HG03103 (cell line): ENCODE data around the gene NPIPB8.
"Not testable (repeated sequence)": the region's sequence is repeated elsewhere in the genome, so short reads cannot be mapped to it uniquely, and the experiment has no call there.

Source experiments
- ATAC-seq: cut with Tn5 transposase; IDR thresholded peaks from one replicate; pipeline ENCODE4 v1.9.1; 2021; ENCODE audit warnings: low read depth; ENCODE audit not compliant: unreplicated experiment

Gene NPIPB8

GRCh38 chr16:28606291-28607115 lies 31.4 kb upstream of the NPIPB8 start:
- no peak for ATAC-seq

- ATAC-seq: no peak
Observed at GRCh38 chr16:28607116-28607623, 30.7 kb upstream of the NPIPB8 start.

- not testable (repeated sequence) for ATAC-seq
Observed at GRCh38 chr16:28607681-28608495, 30.0 kb upstream of the NPIPB8 start.

- not testable (repeated sequence) for ATAC-seq
Observed at GRCh38 chr16:28608496-28608808, 29.4 kb upstream of the NPIPB8 start.

GRCh38 chr16:28608867-28609596 lies 28.8 kb upstream of the NPIPB8 start:
- ATAC-seq: not testable (repeated sequence)

- ATAC-seq: no peak
Observed at GRCh38 chr16:28609631-28610594, 28.0 kb upstream of the NPIPB8 start, which contains the start of gene SULT1A1. SULT1A1 (minus strand) TSS chr16:28610044; CDS start chr16:28608855, 1,189 bp downstream.

GRCh38 chr16:28610595-28611191 lies 27.2 kb upstream of the NPIPB8 start:
- no peak for ATAC-seq

- not testable (repeated sequence) for ATAC-seq
Observed at GRCh38 chr16:28612359-28613280, 25.2 kb upstream of the NPIPB8 start.

GRCh38 chr16:28613912-28614311 lies 24.0 kb upstream of the NPIPB8 start:
- ATAC-seq: not testable (repeated sequence)

- not testable (repeated sequence) for ATAC-seq
Observed at GRCh38 chr16:28614561-28614960, 23.3 kb upstream of the NPIPB8 start.

GRCh38 chr16:28615486-28616223 lies 22.2 kb upstream of the NPIPB8 start:
- ATAC-seq: not testable (repeated sequence)

- ATAC-seq: not testable (repeated sequence)
Observed at GRCh38 chr16:28616224-28616577, 21.7 kb upstream of the NPIPB8 start.

- no peak for ATAC-seq
Observed at GRCh38 chr16:28616636-28617035, 21.2 kb upstream of the NPIPB8 start.

- no peak for ATAC-seq
Observed at GRCh38 chr16:28617874-28618273, 20.0 kb upstream of the NPIPB8 start.

- not testable (repeated sequence) for ATAC-seq
Observed at GRCh38 chr16:28620316-28620715, 17.5 kb upstream of the NPIPB8 start.

- no peak for ATAC-seq
Observed at GRCh38 chr16:28621481-28622155, 16.2 kb upstream of the NPIPB8 start.
